Measurements from ENCODE around the gene EPC2. TPM values are rescaled to one million over a fixed set of nuclear protein-coding genes. Genes with fewer than 3 reads are reported as not detected.

The EPC2 gene
- polyA plus RNA-seq, 1 experiment, result 24.7 TPM

- DNase-seq (ENCODE audit: low read depth, low spot score), result no peak
- TF ChIP-seq CTCF (IDR thresholded peaks at IDR 0.05; ENCODE audit: low read depth, low read length), result no peak
- Histone ChIP-seq H3K9me3 (ENCODE audit: control insufficient read depth, insufficient read depth, low read length) (no peaks in the 10 kb centered on the region), H3K4me3 (ENCODE audit: low read depth, low read length) (no peak overlapping the region), H3K27ac (ENCODE audit: low read depth, low read length) (no peak overlapping the region), H3K27me3 (ENCODE audit: control insufficient read depth, insufficient read depth, low read length) (no peaks in the 10 kb centered on the region)
- POLR2A ChIA-PET, result no interaction called here
- CTCF ChIA-PET, result no interaction called here
Observed at GRCh38 chr2:148824190-148824589, 179.6 kb downstream of the EPC2 start.

- ChIA-PET POLR2A (no interaction called here), CTCF (no interaction called here)
- Histone ChIP-seq H3K9me3 (ENCODE audit: control insufficient read depth, insufficient read depth, low read length) (no peaks in the 10 kb centered on the region), H3K27ac (ENCODE audit: low read depth, low read length) (no peak overlapping the region), H3K4me3 (ENCODE audit: low read depth, low read length) (no peak overlapping the region), H3K27me3 (ENCODE audit: control insufficient read depth, insufficient read depth, low read length) (peaks cover 2% of the 10 kb centered on the region)
- TF ChIP-seq CTCF (IDR thresholded peaks at IDR 0.05; ENCODE audit: low read depth, low read length), result no peak
- no peak for DNase-seq (ENCODE audit: low read depth, low spot score)
Observed at GRCh38 chr2:148826791-148827190, 182.2 kb downstream of the EPC2 start.

- TF ChIP-seq CTCF (IDR thresholded peaks at IDR 0.05; ENCODE audit: low read depth, low read length), result no peak
- ChIA-PET CTCF (no interaction called here), POLR2A (no interaction called here)
Observed at GRCh38 chr2:148828941-148829340, 184.4 kb downstream of the EPC2 start.

GRCh38 chr2:148829618-148830017, 185.1 kb downstream of the EPC2 start:
- H3K27me3 ChIP-seq (ENCODE audit: control insufficient read depth, insufficient read depth, low read length), result peaks cover 5% of the 10 kb centered on the region
- H3K9me3 ChIP-seq (ENCODE audit: control insufficient read depth, insufficient read depth, low read length), result no peaks in the 10 kb centered on the region
- no peak overlapping the region for H3K27ac ChIP-seq (ENCODE audit: low read depth, low read length)
- no peak overlapping the region for H3K4me3 ChIP-seq (ENCODE audit: low read depth, low read length)
- no peak for DNase-seq (ENCODE audit: low read depth, low spot score)
- TF ChIP-seq CTCF (IDR thresholded peaks at IDR 0.05; ENCODE audit: low read depth, low read length), result 0 out of 2 replicates have a peak, but pooled peaks have one; percentile 21
- ChIA-PET CTCF (no interaction called here), POLR2A (no interaction called here)

More at GRCh38 chr2:148828941-148829340, 184.4 kb downstream of the EPC2 start:
- no peak overlapping the region for H3K4me3 ChIP-seq (ENCODE audit: low read depth, low read length)
- peaks cover 5% of the 10 kb centered on the region for H3K27me3 ChIP-seq (ENCODE audit: control insufficient read depth, insufficient read depth, low read length)
- no peak overlapping the region for H3K27ac ChIP-seq (ENCODE audit: low read depth, low read length)
- no peak for DNase-seq (ENCODE audit: low read depth, low spot score)
- no peaks in the 10 kb centered on the region for H3K9me3 ChIP-seq (ENCODE audit: control insufficient read depth, insufficient read depth, low read length)

- no peak for TF ChIP-seq CTCF (IDR thresholded peaks at IDR 0.05; ENCODE audit: low read depth, low read length)
- H3K27me3 ChIP-seq (ENCODE audit: control insufficient read depth, insufficient read depth, low read length), result peaks cover 5% of the 10 kb centered on the region
- no peak for DNase-seq (ENCODE audit: low read depth, low spot score)
- H3K27ac ChIP-seq (ENCODE audit: low read depth, low read length), result no peak overlapping the region
- POLR2A ChIA-PET, result no interaction called here
- no peak overlapping the region for H3K4me3 ChIP-seq (ENCODE audit: low read depth, low read length)
- CTCF ChIA-PET, result no interaction called here
- H3K9me3 ChIP-seq (ENCODE audit: control insufficient read depth, insufficient read depth, low read length), result no peaks in the 10 kb centered on the region
Observed at GRCh38 chr2:148832637-148833036, 188.1 kb downstream of the EPC2 start.

Small RNAs within 50 kb of the gene (small RNA-seq; reads per million reads assigned to genes)
- gene RNU2-9P (ENCODE audit: insufficient read length, low read depth) (not detected), gene RPS29P8 (ENCODE audit: insufficient read length, low read depth) (not detected)

Other genes starting within 250 kb of the EPC2 start
- gene KIF5C, start 230.5 kb downstream of the EPC2 start, polyA plus RNA-seq (2011; rRNA removed), result 0.09 and 0.12 TPM in 2 replicates

Measured in AG04450 (cell line).